H9 (cell line): Measurements from ENCODE around the gene FLRT2. TPM values are rescaled to one million over a fixed set of nuclear protein-coding genes. Genes with fewer than 3 reads are reported as not detected.

ENCODE experiments used
- DNase-seq: peaks from one replicate; pipeline ENCODE4 v3.0.0-alpha.2; 2017
- H2AFZ ChIP-seq: one replicate; pipeline ENCODE4 v1.6.1; 2013; ENCODE audit warnings: mild to moderate bottlenecking, low read length, control low read depth, moderate library complexity
- H2AK5ac ChIP-seq: 2 replicates; pipeline ENCODE4 v1.6.1; 2013; ENCODE audit warnings: low read length, control low read depth, mixed read lengths; ENCODE audit not compliant: insufficient read length
- H2BK120ac ChIP-seq: one replicate; pipeline ENCODE4 v1.6.1; 2013; ENCODE audit warnings: low read depth, mild to moderate bottlenecking, low read length, control low read depth, inconsistent platforms; ENCODE audit not compliant: poor library complexity, severe bottlenecking
- H2BK12ac ChIP-seq: 2 replicates; pipeline ENCODE4 v1.6.1; 2013; ENCODE audit warnings: low read length, control low read depth, mixed read lengths, low read depth; ENCODE audit not compliant: insufficient read length
- H2BK15ac ChIP-seq: 2 replicates; pipeline ENCODE4 v1.6.1; 2013; ENCODE audit warnings: low read depth, low read length, control low read depth
- H2BK20ac ChIP-seq: one replicate; pipeline ENCODE4 v1.6.1; 2013; ENCODE audit warnings: low read depth, mild to moderate bottlenecking, low read length, control low read depth, inconsistent platforms; ENCODE audit not compliant: poor library complexity, severe bottlenecking
- H2BK5ac ChIP-seq: 2 replicates; pipeline ENCODE4 v1.6.1; 2013; ENCODE audit warnings: low read length, control low read depth, mixed read lengths; ENCODE audit not compliant: insufficient read length
- H3K14ac ChIP-seq: 2 replicates; pipeline ENCODE4 v1.6.1; 2013; ENCODE audit warnings: low read length, control low read depth; ENCODE audit not compliant: insufficient read depth
- H3K18ac ChIP-seq: 2 replicates; pipeline ENCODE4 v1.6.1; 2013; ENCODE audit warnings: low read depth, mild to moderate bottlenecking, mixed read lengths, low read length, control low read depth; ENCODE audit not compliant: insufficient read length
- H3K23ac ChIP-seq: 2 replicates; pipeline ENCODE4 v1.6.1; 2013; ENCODE audit warnings: low read length, control low read depth, mixed read lengths, low read depth; ENCODE audit not compliant: insufficient read length
- H3K23me2 ChIP-seq: 2 replicates; pipeline ENCODE4 v1.6.1; 2013; ENCODE audit warnings: low read depth, mild to moderate bottlenecking, mixed read lengths, low read length, control low read depth; ENCODE audit not compliant: insufficient read length, poor library complexity, severe bottlenecking
- H3K27ac ChIP-seq: 2 replicates; pipeline ENCODE4 v1.5.1; 2013; ENCODE audit warnings: low read length, control low read depth, mixed read lengths, low read depth; ENCODE audit not compliant: insufficient read length
- H3K27me3 ChIP-seq: 2 replicates; pipeline ENCODE4 v1.6.1; 2013; ENCODE audit warnings: low read length, control low read depth, inconsistent platforms; ENCODE audit not compliant: insufficient read depth
- H3K4ac ChIP-seq: 2 replicates; pipeline ENCODE4 v1.6.1; 2013; ENCODE audit warnings: low read depth, mild to moderate bottlenecking, control low read depth, inconsistent platforms, low read length, moderate library complexity
- H3K4me1 ChIP-seq: 2 replicates; pipeline ENCODE4 v1.6.1; 2013; ENCODE audit warnings: low read length, control low read depth, inconsistent platforms; ENCODE audit not compliant: insufficient read depth
- H3K4me2 ChIP-seq: 2 replicates; pipeline ENCODE4 v1.6.1; 2013; ENCODE audit warnings: low read length, control low read depth, mixed read lengths; ENCODE audit not compliant: insufficient read length, insufficient read depth
- H3K56ac ChIP-seq: 2 replicates; pipeline ENCODE4 v1.6.1; 2013; ENCODE audit warnings: low read depth, mild to moderate bottlenecking, mixed read lengths, low read length, control low read depth; ENCODE audit not compliant: insufficient read length
- H3K79me1 ChIP-seq: 2 replicates; pipeline ENCODE4 v1.6.1; 2013; ENCODE audit warnings: low read depth, mild to moderate bottlenecking, moderate library complexity, low read length, control low read depth, inconsistent platforms; ENCODE audit not compliant: insufficient read depth, poor library complexity, severe bottlenecking
- H3K79me2 ChIP-seq: 2 replicates; pipeline ENCODE4 v1.6.1; 2013; ENCODE audit warnings: low read length, control low read depth, inconsistent platforms; ENCODE audit not compliant: insufficient read depth
- H3K9ac ChIP-seq: 2 replicates; pipeline ENCODE4 v1.6.1; 2013; ENCODE audit warnings: low read length, control low read depth, mixed read lengths; ENCODE audit not compliant: insufficient read length; ENCODE audit errors: extremely low read depth
- H3K9me3 ChIP-seq: one replicate; pipeline ENCODE4 v1.6.1; 2013; ENCODE audit warnings: low read depth, low read length, inconsistent platforms; ENCODE audit not compliant: control insufficient read depth
- H3T11ph ChIP-seq: one replicate; pipeline ENCODE4 v1.6.1; 2013; ENCODE audit warnings: mild to moderate bottlenecking, low read length, control low read depth, inconsistent platforms
- H4K20me1 ChIP-seq: one replicate; pipeline ENCODE4 v1.6.1; 2013; ENCODE audit not compliant: control insufficient read depth, insufficient read length, insufficient read depth
- H4K5ac ChIP-seq: 2 replicates; pipeline ENCODE4 v1.6.1; 2013; ENCODE audit warnings: low read depth, mild to moderate bottlenecking, mixed read lengths, low read length, control low read depth; ENCODE audit not compliant: insufficient read length
- H4K8ac ChIP-seq: replicated peaks from 2 replicates; pipeline ENCODE4 v1.6.1; 2013; ENCODE audit warnings: low read length, control low read depth, mixed read lengths, low read depth; ENCODE audit not compliant: insufficient read length
- H4K91ac ChIP-seq: 2 replicates; pipeline ENCODE4 v1.6.1; 2013; ENCODE audit warnings: low read depth, mild to moderate bottlenecking, moderate library complexity, mixed read lengths, low read length, control low read depth; ENCODE audit not compliant: insufficient read length
- H3K27ac Mint-ChIP-seq, 3 experiments: 2 replicates in 2 of 3; 3 replicates in 1 of 3; pipeline ENCODE4 v1.8.0; 2020 to 2021; ENCODE audit warnings: mixed read lengths in 3 of 3, mild to moderate bottlenecking in 1 of 3, moderate library complexity in 1 of 3
- H3K27me3 Mint-ChIP-seq: 2 replicates; pipeline ENCODE4 v1.8.0; 2021; ENCODE audit warnings: low read depth, mild to moderate bottlenecking, moderate library complexity, mixed read lengths
- H3K36me3 Mint-ChIP-seq, 3 experiments: 2 replicates in 2 of 3; 3 replicates in 1 of 3; pipeline ENCODE4 v1.8.0; 2020 to 2021; ENCODE audit warnings: low read depth in 3 of 3, mixed read lengths in 3 of 3; ENCODE audit not compliant: insufficient read depth in 1 of 3
- H3K4me1 Mint-ChIP-seq, 2 experiments: 2 replicates each; pipeline ENCODE4 v1.8.0; 2020; ENCODE audit warnings: mixed read lengths in 2 of 2
- H3K4me3 Mint-ChIP-seq, 2 experiments: 2 replicates in 1 of 2; 3 replicates in 1 of 2; pipeline ENCODE4 v1.8.0; 2020 to 2021; ENCODE audit warnings: mild to moderate bottlenecking in 2 of 2, mixed read lengths in 2 of 2, moderate library complexity in 1 of 2
- H3K9me3 Mint-ChIP-seq, 2 experiments: 2 replicates in 1 of 2; 3 replicates in 1 of 2; pipeline ENCODE4 v1.8.0; 2020; ENCODE audit warnings: mild to moderate bottlenecking in 2 of 2, mixed read lengths in 2 of 2, moderate library complexity in 1 of 2
- WGBS: extraction: QIAGEN DNeasy Blood & Tissue Kit; methylation state at CpG from one replicate; pipeline ENCODE4 v1.1.7; 2013; ENCODE audit warnings: missing lambda C conversion rate, low lambda C conversion rate, mixed read lengths; ENCODE audit not compliant: insufficient read length; ENCODE audit errors: extremely low coverage; 5-methylcytosine and 5-hydroxymethylcytosine counted together
- total RNA-seq: library from RNA; stranded (reverse); gene quantifications from 2 replicates; pipeline ENCODE4 v1.2.1, GENCODE V29; 2021
- TF ChIP-seq, protein P1 (sequence below): fragments of 200-600 bp; sonication (generic); conservative IDR thresholded peaks from 3 replicates; pipeline ENCODE4 v1.8.0; 2021; ENCODE audit warnings: antibody characterized with exemption, mild to moderate bottlenecking

The FLRT2 gene
- total RNA-seq, 1 experiment from 2014 or later = 3.3 TPM

DNA sequence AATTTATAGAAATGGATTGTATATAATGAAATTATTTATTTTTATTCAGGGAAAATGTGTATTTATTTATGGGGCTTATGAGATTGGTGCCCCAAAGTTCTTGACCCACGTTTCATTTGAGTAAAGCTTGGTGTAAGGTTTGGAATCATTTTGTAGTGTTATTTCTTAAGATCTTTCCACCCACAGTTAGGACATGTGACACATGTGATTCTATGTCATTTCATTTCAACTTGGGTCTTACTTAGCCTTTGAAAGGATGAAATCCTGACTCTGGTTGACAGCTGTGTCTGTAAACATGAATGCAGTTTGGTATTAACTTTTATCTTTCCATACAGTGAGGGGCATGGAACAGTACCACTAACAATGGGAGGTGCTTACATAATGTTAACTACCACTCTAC is 51.7 kb downstream of the FLRT2 start:
- H2BK20ac ChIP-seq = no peak overlapping the region
- no peaks in the 10 kb centered on the region for H3K9me3 ChIP-seq
- no peak overlapping the region for H3K14ac ChIP-seq
- Mint-ChIP-seq H3K4me1 (peaks cover 20 to 25% of the 10 kb centered on the region in 2 experiments), H3K9me3 (no peaks in the 10 kb centered on the region), H3K27me3 (no peaks in the 10 kb centered on the region), H3K4me3 (no peak overlapping the region), H3K36me3 (no peaks in the 10 kb centered on the region), H3K27ac (no peak overlapping the region)
- no peaks in the 10 kb centered on the region for H3K79me1 ChIP-seq
- TF ChIP-seq, protein P1, sequence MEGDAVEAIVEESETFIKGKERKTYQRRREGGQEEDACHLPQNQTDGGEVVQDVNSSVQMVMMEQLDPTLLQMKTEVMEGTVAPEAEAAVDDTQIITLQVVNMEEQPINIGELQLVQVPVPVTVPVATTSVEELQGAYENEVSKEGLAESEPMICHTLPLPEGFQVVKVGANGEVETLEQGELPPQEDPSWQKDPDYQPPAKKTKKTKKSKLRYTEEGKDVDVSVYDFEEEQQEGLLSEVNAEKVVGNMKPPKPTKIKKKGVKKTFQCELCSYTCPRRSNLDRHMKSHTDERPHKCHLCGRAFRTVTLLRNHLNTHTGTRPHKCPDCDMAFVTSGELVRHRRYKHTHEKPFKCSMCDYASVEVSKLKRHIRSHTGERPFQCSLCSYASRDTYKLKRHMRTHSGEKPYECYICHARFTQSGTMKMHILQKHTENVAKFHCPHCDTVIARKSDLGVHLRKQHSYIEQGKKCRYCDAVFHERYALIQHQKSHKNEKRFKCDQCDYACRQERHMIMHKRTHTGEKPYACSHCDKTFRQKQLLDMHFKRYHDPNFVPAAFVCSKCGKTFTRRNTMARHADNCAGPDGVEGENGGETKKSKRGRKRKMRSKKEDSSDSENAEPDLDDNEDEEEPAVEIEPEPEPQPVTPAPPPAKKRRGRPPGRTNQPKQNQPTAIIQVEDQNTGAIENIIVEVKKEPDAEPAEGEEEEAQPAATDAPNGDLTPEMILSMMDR = no peak
- no peak overlapping the region for H3T11ph ChIP-seq
- no peaks in the 10 kb centered on the region for H3K79me2 ChIP-seq
- no peak overlapping the region for H4K91ac ChIP-seq
- H2BK15ac ChIP-seq = no peak overlapping the region
- H2AFZ ChIP-seq = no peak overlapping the region
- DNase-seq = no peak
- no peak overlapping the region for H2BK12ac ChIP-seq
- H3K56ac ChIP-seq = no peak overlapping the region
- WGBS = no CpG with 5 or more reads among the region's 1 CpG
- H2BK120ac ChIP-seq = no peak overlapping the region
- H3K23ac ChIP-seq = no peak overlapping the region
- no peak overlapping the region for H3K18ac ChIP-seq
- H3K4ac ChIP-seq = no peak overlapping the region
- H3K23me2 ChIP-seq = no peaks in the 10 kb centered on the region
- no peak overlapping the region for H2BK5ac ChIP-seq
- H3K27ac ChIP-seq = no peak overlapping the region
- no peaks in the 10 kb centered on the region for H4K20me1 ChIP-seq
- H3K9ac ChIP-seq = no peak overlapping the region
- H3K4me1 ChIP-seq = no peaks in the 10 kb centered on the region; the same call in 1 of the 2 replicates
- no peak overlapping the region for H3K4me2 ChIP-seq
- no peak overlapping the region for H4K5ac ChIP-seq
- H2AK5ac ChIP-seq = no peak overlapping the region
- H4K8ac ChIP-seq = no peak overlapping the region
- H3K27me3 ChIP-seq = no peaks in the 10 kb centered on the region
